ENCODE measurements around the gene XPR1. TPM values are rescaled to one million over a fixed set of nuclear protein-coding genes. Genes with fewer than 3 reads are reported as not detected.

The XPR1 gene
- total and polyA plus RNA-seq, 3 donors from 2014 or later: 34.8 to 76.2 (median 71.8) TPM

- 51 to 60% methylated on average over 1 of the region's 1 CpG for WGBS, 2 donors
- no peak for TF ChIP-seq CTCF (IDR thresholded peaks at IDR 0.05)
- TF ChIP-seq POLR2A (IDR thresholded peaks at IDR 0.05): no peak
- no peaks in the 10 kb centered on the region for H3K9me3 ChIP-seq
- H3K4me1 ChIP-seq: no peaks in the 10 kb centered on the region
- DNase-seq: no peak
- no peaks in the 10 kb centered on the region for H3K27me3 ChIP-seq
- H3K36me3 ChIP-seq (ENCODE audit: low read depth, missing control alignments): no peaks in the 10 kb centered on the region
- no peak overlapping the region for H3K4me3 ChIP-seq
- intact Hi-C loops (cut with DNase I; ENCODE audit: low total_unique reads): no loop called here
- no peak overlapping the region for H3K27ac ChIP-seq
Observed at GRCh38 chr1:180862305-180862704, 230.5 kb downstream of the XPR1 start.

- no peaks in the 10 kb centered on the region for H3K4me1 ChIP-seq
- no peaks in the 10 kb centered on the region for H3K36me3 ChIP-seq (ENCODE audit: low read depth, missing control alignments)
- DNase-seq: peak; percentile 44
- H3K27me3 ChIP-seq: no peaks in the 10 kb centered on the region
- no peak overlapping the region for H3K27ac ChIP-seq
- 34 to 45% methylated on average over 6 of the region's 6 CpGs for WGBS, 2 donors
- TF ChIP-seq POLR2A (IDR thresholded peaks at IDR 0.05) (no peak), CTCF (IDR thresholded peaks at IDR 0.05) (peak; percentile 70 to 79 (median 75))
- intact Hi-C loops (cut with DNase I; ENCODE audit: low total_unique reads): no loop called here
- no peak overlapping the region for H3K4me3 ChIP-seq
- H3K9me3 ChIP-seq: no peaks in the 10 kb centered on the region
Observed at GRCh38 chr1:180863158-180863775, 231.4 kb downstream of the XPR1 start.

- no peaks in the 10 kb centered on the region for H3K4me1 ChIP-seq
- TF ChIP-seq CTCF (IDR thresholded peaks at IDR 0.05): peak; percentile 23 to 51 (median 37)
- TF ChIP-seq POLR2A (IDR thresholded peaks at IDR 0.05): no peak
- H3K27ac ChIP-seq: no peak overlapping the region
- intact Hi-C loops (cut with DNase I; ENCODE audit: low total_unique reads): no loop called here
- no peaks in the 10 kb centered on the region for H3K27me3 ChIP-seq
- no peaks in the 10 kb centered on the region for H3K9me3 ChIP-seq
- DNase-seq: no peak
- H3K36me3 ChIP-seq (ENCODE audit: low read depth, missing control alignments): no peaks in the 10 kb centered on the region
- 70% methylated on average over 6 of the region's 6 CpGs for WGBS, 2 donors
- no peak overlapping the region for H3K4me3 ChIP-seq
Observed at GRCh38 chr1:180881806-180882509, 250.1 kb downstream of the XPR1 start.

DNA sequence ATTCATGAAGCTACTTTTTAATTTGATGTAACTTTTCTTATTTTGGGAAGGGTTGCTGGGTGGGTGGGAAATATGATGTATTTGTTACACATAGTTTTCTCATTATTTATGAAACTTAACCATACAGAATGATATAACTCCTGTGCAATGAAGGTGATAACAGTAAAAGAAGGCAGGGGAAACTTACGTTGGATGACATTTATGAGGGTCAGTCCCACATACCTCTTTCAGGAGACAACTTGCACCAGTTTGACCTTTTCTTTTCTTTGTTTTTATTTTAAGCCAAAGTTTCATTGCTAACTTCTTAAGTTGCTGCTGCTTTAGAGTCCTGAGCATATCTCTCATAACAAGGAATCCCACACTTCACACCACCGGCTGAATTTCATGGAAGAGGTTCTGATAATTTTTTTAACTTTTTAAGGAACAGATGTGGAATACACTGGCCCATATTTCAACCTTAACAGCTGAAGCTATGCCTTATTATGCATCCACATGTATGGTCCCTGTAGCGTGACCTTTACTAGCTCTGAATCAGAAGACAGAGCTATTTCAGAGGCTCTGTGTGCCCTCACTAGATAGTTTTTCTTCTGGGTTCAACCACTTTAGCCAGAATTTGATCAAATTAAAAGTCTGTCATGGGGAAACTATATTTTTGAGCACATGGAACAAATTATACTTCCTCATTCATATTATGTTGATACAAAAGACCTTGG, 252.9 kb downstream of the XPR1 start:
- intact Hi-C loops (cut with DNase I; ENCODE audit: low total_unique reads): no loop called here

More for the DNA sequence above, 252.9 kb downstream of the XPR1 start:
- no peak for DNase-seq
- no peaks in the 10 kb centered on the region for H3K4me1 ChIP-seq
- no peak for TF ChIP-seq CTCF (IDR thresholded peaks at IDR 0.05)
- no peak for TF ChIP-seq POLR2A (IDR thresholded peaks at IDR 0.05)
- H3K27ac ChIP-seq: no peak overlapping the region
- H3K27me3 ChIP-seq: no peaks in the 10 kb centered on the region
- WGBS, 2 donors: 82% methylated on average over 3 of the region's 3 CpGs
- no peaks in the 10 kb centered on the region for H3K9me3 ChIP-seq
- no peak overlapping the region for H3K4me3 ChIP-seq
- H3K36me3 ChIP-seq (ENCODE audit: low read depth, missing control alignments): no peaks in the 10 kb centered on the region
